Measurements from ENCODE around the gene DLX1. TPM values are rescaled to one million over a fixed set of nuclear protein-coding genes. Genes with fewer than 3 reads are reported as not detected.

The DLX1 gene
- total and polyA plus RNA-seq, 3 donors from 2014 or later: 0.21 TPM; not detected in 2

- no peaks in the 10 kb centered on the region for H3K27me3 ChIP-seq
- H3K4me3 ChIP-seq: no peak overlapping the region
- no peak overlapping the region for H3K27ac ChIP-seq
- no peak for DNase-seq
- no peaks in the 10 kb centered on the region for H3K9me3 ChIP-seq
- no peak for TF ChIP-seq CTCF (IDR thresholded peaks at IDR 0.05)
- TF ChIP-seq POLR2A (IDR thresholded peaks at IDR 0.05): no peak
- no peaks in the 10 kb centered on the region for H3K4me1 ChIP-seq
- intact Hi-C loops (cut with DNase I; ENCODE audit: low total_unique reads): no loop called here
- no peaks in the 10 kb centered on the region for H3K36me3 ChIP-seq (ENCODE audit: low read depth, missing control alignments)
These were observed 44.1 kb downstream of the DLX1 start for GRCh38 chr2:172129404-172129803.

GRCh38 chr2:172131713-172132555, 46.6 kb downstream of the DLX1 start:
- 81 to 85% methylated on average over 5 of the region's 5 CpGs for WGBS, 2 donors
- H3K27me3 ChIP-seq: no peaks in the 10 kb centered on the region
- H3K4me3 ChIP-seq: no peak overlapping the region

GRCh38 chr2:172134270-172134669, 49.0 kb downstream of the DLX1 start:
- TF ChIP-seq CTCF (IDR thresholded peaks at IDR 0.05) (no peak), POLR2A (IDR thresholded peaks at IDR 0.05) (no peak)
- Histone ChIP-seq H3K36me3 (ENCODE audit: low read depth, missing control alignments) (no peaks in the 10 kb centered on the region), H3K4me3 (no peak overlapping the region), H3K4me1 (no peaks in the 10 kb centered on the region), H3K27ac (no peak overlapping the region), H3K27me3 (no peaks in the 10 kb centered on the region), H3K9me3 (no peaks in the 10 kb centered on the region)
- WGBS, 2 donors: 70 to 93% methylated on average over 3 of the region's 3 CpGs
- intact Hi-C loops (cut with DNase I; ENCODE audit: low total_unique reads): no loop called here
- DNase-seq: no peak

More at GRCh38 chr2:172131713-172132555, 46.6 kb downstream of the DLX1 start:
- Histone ChIP-seq H3K27ac (no peak overlapping the region), H3K9me3 (no peaks in the 10 kb centered on the region), H3K36me3 (ENCODE audit: low read depth, missing control alignments) (no peaks in the 10 kb centered on the region), H3K4me1 (no peaks in the 10 kb centered on the region)
- TF ChIP-seq POLR2A (IDR thresholded peaks at IDR 0.05): no peak
- TF ChIP-seq CTCF (IDR thresholded peaks at IDR 0.05): no peak
- no peak for DNase-seq
- intact Hi-C loops (cut with DNase I; ENCODE audit: low total_unique reads): no loop called here

GRCh38 chr2:172135446-172135845, 50.1 kb downstream of the DLX1 start:
- no peaks in the 10 kb centered on the region for H3K4me1 ChIP-seq
- no peaks in the 10 kb centered on the region for H3K9me3 ChIP-seq
- H3K4me3 ChIP-seq: no peak overlapping the region
- no peak overlapping the region for H3K27ac ChIP-seq
- intact Hi-C loops (cut with DNase I; ENCODE audit: low total_unique reads): no loop called here
- no peaks in the 10 kb centered on the region for H3K36me3 ChIP-seq (ENCODE audit: low read depth, missing control alignments)
- WGBS, 2 donors: 93 to 94% methylated on average over 4 of the region's 4 CpGs
- no peak for DNase-seq
- no peak for TF ChIP-seq CTCF (IDR thresholded peaks at IDR 0.05)
- no peak for TF ChIP-seq POLR2A (IDR thresholded peaks at IDR 0.05)
- H3K27me3 ChIP-seq: no peaks in the 10 kb centered on the region

GRCh38 chr2:172137109-172137508, 51.8 kb downstream of the DLX1 start:
- no peaks in the 10 kb centered on the region for H3K36me3 ChIP-seq (ENCODE audit: low read depth, missing control alignments)
- H3K27me3 ChIP-seq: no peaks in the 10 kb centered on the region
- WGBS, 2 donors: 81 to 85% methylated on average over 2 of the region's 2 CpGs
- no peaks in the 10 kb centered on the region for H3K4me1 ChIP-seq
- H3K4me3 ChIP-seq: no peak overlapping the region
- intact Hi-C loops (cut with DNase I; ENCODE audit: low total_unique reads): no loop called here
- no peak overlapping the region for H3K27ac ChIP-seq
- DNase-seq: no peak
- TF ChIP-seq POLR2A (IDR thresholded peaks at IDR 0.05) (no peak), CTCF (IDR thresholded peaks at IDR 0.05) (no peak)
- H3K9me3 ChIP-seq: no peaks in the 10 kb centered on the region

Measured in testis (tissue), 3 donors.